ES-I3 (cell line): Measurements from ENCODE around the gene RAB11FIP3.

Source experiments
- H3K36me3 ChIP-seq: 2 replicates; pipeline ENCODE4 v1.6.1; 2013; ENCODE audit warnings: mild to moderate bottlenecking, low read length, control low read depth, moderate library complexity; ENCODE audit not compliant: insufficient read depth
- H3K4me1 ChIP-seq: 2 replicates; pipeline ENCODE4 v1.6.1; 2013; ENCODE audit warnings: mild to moderate bottlenecking, control low read depth, low read length; ENCODE audit not compliant: insufficient read depth
- H3K9ac ChIP-seq: 2 replicates; pipeline ENCODE4 v1.6.1; 2013; ENCODE audit warnings: low read depth, mild to moderate bottlenecking, low read length, moderate library complexity
- H3K9me3 ChIP-seq: 2 replicates; pipeline ENCODE4 v1.6.1; 2013; ENCODE audit warnings: mild to moderate bottlenecking, low read length, moderate library complexity; ENCODE audit not compliant: control insufficient read depth, insufficient read depth

The RAB11FIP3 gene

DNA sequence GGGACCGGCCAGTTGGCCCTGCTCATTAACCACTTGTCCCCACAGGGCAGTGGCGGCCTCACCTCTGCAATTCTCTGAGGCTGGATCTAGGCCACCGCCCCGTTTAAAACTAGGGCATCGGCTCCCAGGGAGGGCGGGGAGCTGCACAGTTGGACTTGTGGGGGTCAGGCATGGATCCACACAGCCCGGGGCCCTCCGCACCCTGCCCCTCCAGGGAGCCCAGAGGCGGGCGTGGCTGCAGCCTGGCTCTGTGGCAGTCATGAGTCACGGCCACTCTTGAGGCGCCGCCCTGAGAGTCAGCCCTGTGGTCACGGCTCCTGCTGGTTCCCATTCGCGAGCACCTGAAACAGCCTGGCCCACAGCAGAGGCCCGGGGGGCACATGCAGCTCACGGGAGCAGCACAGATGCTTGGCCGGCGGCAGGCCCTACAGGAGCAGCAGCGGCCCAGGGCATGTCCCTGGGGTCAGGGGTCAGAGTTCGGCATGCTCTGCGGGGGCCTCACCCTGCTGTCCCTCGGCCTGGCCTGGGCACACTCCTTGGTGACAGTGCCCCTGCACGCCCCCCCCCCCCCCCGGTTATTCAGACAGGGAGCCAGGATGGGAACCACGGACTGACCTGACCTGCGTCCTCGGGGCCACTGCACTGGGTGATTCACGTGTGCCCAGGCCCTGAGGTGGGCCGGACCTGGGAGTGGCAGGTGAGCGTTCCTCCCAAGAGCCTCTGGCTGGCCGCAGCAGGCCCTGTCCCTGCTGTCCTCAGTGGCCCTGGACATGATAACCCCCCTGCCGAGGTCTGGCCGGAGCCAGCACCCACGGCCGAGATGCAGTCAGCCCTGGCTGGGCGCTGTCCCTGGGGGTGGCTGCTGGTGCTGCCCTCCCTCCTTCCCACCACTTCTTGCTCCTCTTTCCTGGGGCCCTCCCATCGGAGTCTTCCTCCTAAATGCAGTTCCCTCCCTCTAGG lies 110.3 kb downstream of the RAB11FIP3 start:
- no peak overlapping the region for H3K9ac ChIP-seq
- H3K4me1 ChIP-seq: no peaks in the 10 kb centered on the region; the same call in 1 of the 2 replicates
- H3K9me3 ChIP-seq: no peaks in the 10 kb centered on the region
- no peaks in the 10 kb centered on the region for H3K36me3 ChIP-seq

DNA sequence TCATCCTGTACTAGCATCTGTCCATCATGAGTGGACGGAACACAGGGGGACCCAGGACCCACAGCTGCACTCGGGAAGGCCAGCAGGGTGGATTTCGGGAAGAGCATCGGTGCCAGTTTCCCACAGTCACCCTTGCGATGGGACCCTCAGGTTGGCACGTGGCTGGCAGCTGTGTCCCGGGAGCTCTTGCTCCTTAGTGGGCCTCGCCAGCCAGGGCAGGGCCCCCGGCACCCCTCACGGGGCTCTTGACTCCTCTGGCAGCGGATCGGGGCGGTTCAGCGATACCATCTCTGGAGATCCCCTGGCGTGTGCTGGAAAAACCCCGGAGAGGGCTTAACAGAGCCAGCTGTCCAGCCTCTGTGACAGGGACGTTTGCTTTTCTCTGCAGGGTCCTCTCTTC lies 111.3 kb downstream of the RAB11FIP3 start:
- H3K9ac ChIP-seq: no peak overlapping the region
- no peaks in the 10 kb centered on the region for H3K9me3 ChIP-seq
- no peaks in the 10 kb centered on the region for H3K36me3 ChIP-seq
- H3K4me1 ChIP-seq: no peaks in the 10 kb centered on the region; the same call in 1 of the 2 replicates

DNA sequence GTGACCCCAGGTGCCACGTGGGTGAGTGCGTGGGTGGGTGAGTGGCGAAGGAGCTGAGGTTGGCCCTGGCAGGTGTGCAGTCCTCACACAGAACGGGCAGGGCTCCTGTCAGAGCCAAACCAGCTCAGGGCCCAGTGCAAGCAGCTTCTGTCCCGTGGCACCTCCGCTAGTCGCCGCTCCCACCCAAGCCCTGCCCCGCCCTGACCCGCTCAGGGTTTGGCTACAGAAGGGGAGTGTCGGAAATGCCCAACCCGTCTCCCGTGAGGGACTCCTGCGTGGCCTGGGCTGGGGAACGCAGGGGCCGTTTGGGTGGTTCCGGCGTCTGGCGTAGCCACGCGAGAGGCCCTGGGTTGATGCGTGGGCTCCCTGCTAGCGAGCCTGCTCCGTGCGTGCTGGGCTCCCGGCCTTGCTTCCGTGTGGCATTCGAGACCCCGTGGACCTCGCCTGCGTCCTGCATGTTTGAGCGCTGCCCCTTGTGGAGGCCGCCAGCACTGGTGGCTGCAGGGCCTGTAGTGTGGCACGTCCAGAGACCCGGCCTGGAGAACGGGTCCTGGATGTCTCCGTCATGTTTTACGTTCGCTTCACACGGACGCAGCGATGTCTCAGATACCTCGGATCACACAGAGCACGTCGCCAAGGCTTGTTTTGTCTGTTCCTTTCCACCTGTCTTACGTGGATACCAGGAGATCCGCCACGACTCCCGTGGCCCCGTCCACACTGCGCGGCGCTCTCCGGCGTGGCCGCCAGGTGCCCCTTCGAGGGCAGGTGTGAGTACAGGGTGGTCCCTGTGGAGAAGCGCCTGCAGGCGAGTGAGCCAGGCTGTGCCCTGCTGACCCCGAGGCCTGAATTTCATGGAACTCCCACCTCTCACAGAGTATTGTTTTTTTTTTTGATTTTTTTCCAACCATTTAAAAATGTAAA lies 112.2 kb downstream of the RAB11FIP3 start:
- no peaks in the 10 kb centered on the region; the same call in 1 of the 2 replicates for H3K4me1 ChIP-seq
- no peaks in the 10 kb centered on the region for H3K36me3 ChIP-seq
- no peak overlapping the region for H3K9ac ChIP-seq
- H3K9me3 ChIP-seq: no peaks in the 10 kb centered on the region

DNA sequence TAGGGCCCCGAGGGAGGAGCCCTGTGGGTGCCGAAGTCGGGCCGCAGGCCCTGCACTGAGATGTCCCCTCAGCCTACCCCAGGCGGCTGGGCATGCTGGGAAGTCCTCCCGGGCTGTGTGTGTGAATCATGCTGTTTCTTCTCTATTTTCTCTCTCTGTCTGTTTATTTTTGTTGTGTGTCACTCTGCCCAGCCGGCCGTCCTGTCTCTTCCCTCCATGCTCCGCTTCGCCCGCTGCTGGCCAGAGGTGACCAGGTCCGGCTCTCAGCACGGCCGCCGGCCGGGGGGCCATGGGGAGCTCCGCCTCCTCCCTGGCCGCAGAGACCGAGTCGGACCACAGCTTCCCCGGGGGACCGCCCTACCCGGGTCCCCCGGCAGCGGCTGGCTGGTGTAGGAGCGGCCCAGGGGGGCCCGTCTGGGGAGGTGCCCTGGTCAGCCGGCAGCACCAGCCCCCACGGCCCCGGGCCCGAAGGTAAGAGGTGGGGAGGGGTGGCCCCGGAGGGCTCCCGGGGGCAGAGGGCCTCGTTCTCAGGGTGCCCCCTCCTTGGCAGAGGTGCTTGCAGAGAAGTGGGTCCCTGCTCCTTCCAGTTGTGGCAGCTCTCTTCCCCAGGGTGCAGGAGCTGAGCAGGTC lies 114.6 kb downstream of the RAB11FIP3 start:
- Histone ChIP-seq H3K36me3 (no peaks in the 10 kb centered on the region), H3K9ac (no peak overlapping the region), H3K4me1 (no peaks in the 10 kb centered on the region; the same call in 1 of the 2 replicates), H3K9me3 (no peaks in the 10 kb centered on the region)

DNA sequence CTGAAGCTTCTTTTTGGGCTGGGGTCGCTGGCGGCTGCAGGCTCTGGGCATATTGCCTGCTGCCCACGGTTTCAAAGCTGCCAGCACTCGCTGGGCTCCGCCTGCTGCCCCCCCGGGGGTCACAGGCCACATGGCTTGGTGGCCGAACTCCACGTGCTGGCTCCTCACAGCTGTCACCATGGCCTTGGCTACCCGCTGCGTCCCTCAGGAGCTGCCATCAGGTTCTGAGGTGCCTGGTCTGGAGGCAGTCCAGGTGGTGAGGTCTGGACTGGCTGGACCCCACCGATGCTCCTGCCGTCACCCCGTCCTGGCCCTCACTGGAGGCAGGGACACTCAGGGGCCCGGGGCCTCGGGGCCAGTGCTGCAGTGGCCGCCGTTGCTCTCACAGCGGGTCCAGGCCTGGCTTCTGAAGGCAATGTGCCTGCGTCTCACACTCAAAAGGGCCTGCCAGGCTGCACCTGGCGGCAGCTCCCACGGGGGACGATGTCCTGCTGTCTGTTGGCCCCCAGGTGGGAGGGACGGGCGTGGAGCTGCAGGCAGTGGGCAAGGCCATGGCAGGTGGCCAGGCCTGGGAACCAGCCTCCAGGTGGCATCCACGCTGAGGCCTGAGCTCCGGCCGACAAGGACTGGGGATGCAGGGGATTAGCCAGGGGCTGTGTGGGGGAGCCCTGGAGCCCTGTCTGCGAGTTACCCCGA lies 115.3 kb downstream of the RAB11FIP3 start:
- no peaks in the 10 kb centered on the region for H3K9me3 ChIP-seq
- no peaks in the 10 kb centered on the region for H3K4me1 ChIP-seq
- no peaks in the 10 kb centered on the region for H3K36me3 ChIP-seq
- H3K9ac ChIP-seq: no peak overlapping the region

DNA sequence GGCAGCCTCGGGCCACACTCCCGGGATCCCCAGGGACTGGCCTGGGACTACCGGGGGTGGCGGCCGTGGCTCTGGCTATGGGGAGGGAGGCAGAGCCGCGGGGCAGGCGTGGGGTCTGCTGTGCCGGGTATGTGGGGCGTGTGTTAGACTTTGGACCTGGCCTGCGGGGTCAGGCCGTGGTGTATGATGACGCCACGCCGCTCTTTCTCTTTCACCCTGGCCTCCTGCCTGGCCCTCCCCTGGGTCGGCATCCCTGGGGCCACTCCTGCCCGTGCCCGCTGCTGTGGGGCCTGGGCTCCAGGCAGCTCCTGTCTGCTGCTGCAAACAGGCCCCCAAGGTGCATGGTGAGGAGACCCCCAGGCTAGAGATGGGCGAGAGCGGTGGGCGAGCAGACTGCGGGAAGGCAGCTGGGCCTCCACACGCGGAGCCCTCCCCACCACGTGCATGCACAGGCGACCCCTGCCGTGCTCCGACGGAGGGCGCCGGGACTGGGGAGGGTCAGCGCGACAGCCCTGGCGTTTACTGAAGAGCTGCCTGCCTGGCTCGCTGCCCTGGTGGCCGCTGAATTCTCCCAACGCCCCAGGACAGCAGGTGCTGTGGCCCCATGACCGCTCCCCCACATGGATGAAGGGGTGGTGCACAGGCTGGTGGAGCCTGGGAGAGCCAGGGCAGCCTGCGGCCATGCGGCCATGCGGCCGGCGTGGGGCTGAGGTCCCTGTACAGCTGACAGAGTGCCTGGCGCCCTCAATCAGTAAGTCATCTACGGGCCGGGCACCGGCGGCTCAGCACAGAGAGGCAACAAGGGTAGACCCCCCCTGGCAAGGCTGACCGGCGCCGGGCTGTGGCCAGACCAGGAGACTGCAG lies 118.1 kb downstream of the RAB11FIP3 start:
- Histone ChIP-seq H3K9me3 (no peaks in the 10 kb centered on the region), H3K36me3 (no peaks in the 10 kb centered on the region), H3K4me1 (no peaks in the 10 kb centered on the region), H3K9ac (no peak overlapping the region)

DNA sequence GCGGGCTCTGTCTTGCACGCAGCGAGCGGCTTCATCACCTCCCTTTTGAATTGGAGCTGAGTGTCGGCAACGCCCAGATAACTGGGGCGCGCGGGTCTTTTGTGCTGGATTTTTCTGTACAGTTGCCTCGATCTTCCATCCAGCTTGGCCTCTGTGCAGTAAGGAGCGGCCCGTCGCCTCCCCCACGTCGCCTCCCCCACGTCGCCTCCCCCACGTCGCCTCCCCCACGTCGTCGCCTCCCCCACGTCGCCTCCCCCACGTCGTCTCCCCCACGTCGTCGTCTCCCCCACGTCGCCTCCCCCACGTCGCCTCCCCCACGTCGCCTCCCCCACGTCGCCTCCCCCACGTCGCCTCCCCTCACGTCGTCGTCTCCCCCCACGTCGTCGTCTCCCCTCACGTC lies 119.1 kb downstream of the RAB11FIP3 start:
- Histone ChIP-seq H3K4me1 (no peaks in the 10 kb centered on the region), H3K9me3 (no peaks in the 10 kb centered on the region), H3K9ac (no peak overlapping the region), H3K36me3 (no peaks in the 10 kb centered on the region)

DNA sequence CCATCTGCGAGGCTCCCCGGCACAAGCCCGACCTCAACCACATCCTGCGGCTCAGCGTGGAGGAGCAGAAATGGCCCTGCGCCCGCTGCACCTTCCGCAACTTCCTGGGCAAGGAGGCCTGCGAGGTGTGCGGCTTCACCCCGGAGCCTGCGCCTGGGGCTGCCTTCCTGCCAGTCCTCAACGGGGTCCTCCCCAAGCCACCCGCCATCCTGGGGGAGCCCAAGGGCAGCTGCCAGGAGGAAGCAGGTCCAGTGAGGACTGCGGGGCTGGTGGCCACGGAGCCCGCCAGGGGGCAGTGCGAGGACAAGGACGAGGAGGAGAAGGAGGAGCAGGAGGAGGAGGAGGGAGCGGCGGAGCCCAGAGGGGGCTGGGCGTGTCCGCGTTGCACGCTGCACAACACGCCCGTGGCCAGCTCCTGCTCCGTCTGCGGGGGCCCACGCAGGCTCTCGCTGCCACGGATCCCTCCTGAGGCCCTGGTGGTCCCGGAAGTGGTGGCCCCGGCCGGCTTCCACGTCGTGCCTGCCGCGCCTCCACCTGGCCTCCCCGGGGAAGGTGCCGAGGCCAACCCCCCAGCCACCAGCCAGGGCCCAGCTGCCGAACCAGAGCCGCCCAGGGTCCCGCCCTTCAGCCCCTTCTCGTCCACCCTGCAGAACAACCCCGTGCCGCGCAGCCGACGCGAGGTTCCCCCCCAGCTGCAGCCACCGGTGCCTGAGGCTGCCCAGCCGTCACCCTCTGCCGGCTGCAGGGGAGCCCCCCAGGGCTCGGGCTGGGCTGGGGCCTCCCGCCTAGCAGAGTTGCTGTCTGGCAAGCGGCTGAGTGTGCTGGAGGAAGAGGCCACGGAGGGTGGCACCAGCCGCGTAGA lies 121.7 kb downstream of the RAB11FIP3 start:
- Histone ChIP-seq H3K36me3 (no peaks in the 10 kb centered on the region), H3K9ac (no peak overlapping the region), H3K4me1 (no peaks in the 10 kb centered on the region), H3K9me3 (no peaks in the 10 kb centered on the region)

DNA sequence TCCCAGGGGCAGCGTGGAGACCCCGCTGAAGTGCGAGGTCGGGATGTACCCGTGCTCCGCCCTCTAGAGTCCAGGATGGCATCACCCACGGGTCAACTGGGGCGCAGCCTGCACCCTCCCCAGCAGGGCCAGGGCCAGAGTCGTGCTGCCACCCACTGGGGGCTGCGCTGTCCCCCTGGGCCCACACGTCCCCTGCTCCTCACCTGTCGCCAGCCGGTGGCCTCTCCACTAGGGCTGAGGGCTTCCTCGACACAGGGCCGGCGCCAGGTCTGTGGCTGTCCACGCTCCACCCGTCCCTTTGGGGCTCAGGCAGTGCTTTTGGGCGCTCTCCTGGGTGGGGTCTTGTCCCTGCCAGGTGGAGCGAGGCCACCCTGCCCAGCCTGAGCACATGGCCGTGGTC lies 123.1 kb downstream of the RAB11FIP3 start:
- no peaks in the 10 kb centered on the region for H3K36me3 ChIP-seq
- no peaks in the 10 kb centered on the region for H3K9me3 ChIP-seq
- no peak overlapping the region for H3K9ac ChIP-seq
- H3K4me1 ChIP-seq: no peaks in the 10 kb centered on the region

DNA sequence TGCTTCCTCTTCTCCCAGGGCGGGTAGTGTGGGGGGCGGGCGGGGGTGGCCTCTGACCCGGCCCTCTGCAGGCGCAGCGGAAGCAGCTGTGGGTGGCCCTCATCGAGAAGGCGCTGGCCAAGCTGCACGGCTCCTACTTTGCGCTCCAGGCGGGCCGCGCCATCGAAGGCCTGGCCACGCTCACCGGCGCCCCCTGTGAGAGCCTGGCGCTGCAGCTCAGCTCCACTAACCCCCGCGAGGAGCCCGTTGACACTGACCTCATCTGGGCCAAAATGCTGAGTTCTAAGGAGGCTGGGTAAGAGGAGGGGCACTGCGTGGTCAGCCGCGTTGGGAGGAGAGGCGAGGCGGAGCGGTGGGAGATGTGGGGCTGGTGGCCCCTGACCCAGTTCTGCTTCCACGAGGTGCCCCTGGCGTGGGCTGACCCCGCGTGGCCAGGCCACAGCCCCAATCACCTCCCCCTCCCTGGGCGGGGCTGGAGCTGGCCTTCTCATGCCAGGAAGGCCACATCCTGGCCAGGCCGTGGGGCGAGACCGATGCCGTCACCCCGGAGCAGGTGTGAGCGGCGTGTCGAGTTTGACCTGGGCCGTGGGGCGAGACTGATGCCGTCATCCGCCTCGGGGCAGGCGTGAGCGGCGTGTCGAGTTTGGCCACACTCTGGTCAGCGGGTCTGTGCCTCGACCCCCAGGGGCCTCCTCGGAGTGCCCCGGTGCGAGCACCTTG lies 124.3 kb downstream of the RAB11FIP3 start:
- H3K4me1 ChIP-seq: no peaks in the 10 kb centered on the region
- no peak overlapping the region for H3K9ac ChIP-seq
- no peaks in the 10 kb centered on the region for H3K36me3 ChIP-seq
- no peaks in the 10 kb centered on the region for H3K9me3 ChIP-seq

DNA sequence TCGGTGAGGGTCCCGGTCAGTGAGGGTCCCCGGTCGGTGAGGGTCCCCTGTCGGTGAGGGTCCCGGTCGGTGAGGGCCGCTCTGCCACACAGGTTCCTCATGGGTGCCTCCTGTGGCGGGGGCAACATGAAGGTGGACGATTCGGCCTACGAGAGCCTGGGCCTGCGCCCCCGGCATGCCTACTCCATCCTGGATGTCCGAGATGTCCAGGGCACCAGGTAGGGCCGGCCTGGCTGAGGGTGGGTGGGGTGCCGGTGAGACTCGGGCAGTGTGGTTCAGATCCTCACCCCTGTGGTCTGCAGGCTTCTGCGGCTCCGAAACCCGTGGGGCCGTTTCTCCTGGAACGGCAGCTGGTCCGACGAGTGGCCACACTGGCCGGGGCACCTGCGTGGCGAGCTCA lies 125.8 kb downstream of the RAB11FIP3 start:
- no peaks in the 10 kb centered on the region for H3K36me3 ChIP-seq
- H3K4me1 ChIP-seq: no peaks in the 10 kb centered on the region
- H3K9me3 ChIP-seq: no peaks in the 10 kb centered on the region
- H3K9ac ChIP-seq: no peak overlapping the region

DNA sequence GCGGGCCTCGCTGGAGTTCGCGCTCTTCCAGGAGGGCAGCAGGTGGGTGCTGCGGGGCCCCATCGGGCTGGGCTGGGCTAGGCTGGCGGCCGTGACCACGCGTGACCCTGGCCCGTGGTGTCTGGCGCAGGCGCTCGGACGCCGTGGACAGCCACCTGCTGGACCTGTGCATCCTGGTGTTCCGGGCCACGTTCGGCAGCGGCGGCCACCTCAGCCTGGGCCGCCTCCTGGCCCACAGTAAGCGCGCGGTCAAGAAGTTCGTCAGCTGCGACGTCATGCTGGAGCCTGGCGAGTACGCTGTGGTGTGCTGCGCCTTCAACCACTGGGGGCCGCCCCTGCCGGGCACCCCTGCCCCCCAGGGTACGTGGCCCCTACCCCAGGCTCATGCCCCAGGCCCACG lies 126.7 kb downstream of the RAB11FIP3 start:
- Histone ChIP-seq H3K36me3 (no peaks in the 10 kb centered on the region), H3K9me3 (no peaks in the 10 kb centered on the region), H3K9ac (no peak overlapping the region), H3K4me1 (no peaks in the 10 kb centered on the region)
